Measurements from ENCODE around the gene GSDMA. TPM values are rescaled to one million over a fixed set of nuclear protein-coding genes. Genes with fewer than 3 reads are reported as not detected.

The GSDMA gene
- total and polyA plus RNA-seq, 10 of the 15 experiments (the other 5 are each of a cell fraction or from before 2014, with no cell fraction given), result 0.04 to 0.11 TPM; not detected in 8

- SMC1A ChIA-PET (ENCODE audit: uncharacterized antibody, unreplicated experiment), result interaction anchor here (1.0 to 5.7 kb wide), 6 partner anchors 11 to 151 kb away, joined by 3 to 46 read pairs (median 6); no protein-coding TSS in a partner anchor
- Histone ChIP-seq H3K36me3 (ENCODE audit: control insufficient read depth in 2 of 2, insufficient read depth in 2 of 2, low read length in 1 of 2) (peaks cover 8 to 13% of the 10 kb centered on the region in 2 experiments; a peak in 3 of 4 replicates), H3K9me3 (replicated peaks; ENCODE audit: control insufficient read depth, insufficient read depth, low read length) (no peaks in the 10 kb centered on the region), H2AFZ (ENCODE audit: control insufficient read depth, low read depth, low read length) (no peak overlapping the region), H3K27me3 (replicated peaks in 1 of 2; ENCODE audit: control insufficient read depth in 2 of 2, insufficient read depth in 2 of 2, low read length in 1 of 2) (no peaks in the 10 kb centered on the region), H3K79me2 (ENCODE audit: control insufficient read depth, insufficient read depth, low read length) (peaks cover 56% of the 10 kb centered on the region), H3K4me1 (ENCODE audit: control insufficient read depth, insufficient read depth, low read length) (peaks cover 29% of the 10 kb centered on the region), H3K9ac (ENCODE audit: control insufficient read depth, insufficient read depth, low read length) (peak overlapping the region; percentile 83), H4K20me1 (ENCODE audit: control insufficient read depth, insufficient read depth) (no peaks in the 10 kb centered on the region), H3K27ac (ENCODE audit: control insufficient read depth, insufficient read depth) (peak overlapping the region; percentile 82), H3K4me2 (ENCODE audit: control insufficient read depth, insufficient read depth) (peak overlapping the region; percentile 89), H3K4me3 (peak overlapping the region; percentile 87)
- TSS peak; percentile 51 for BruUV-seq (replicated peaks)
- TF ChIP-seq HDAC6 (IDR thresholded peaks at IDR 0.05; ENCODE audit: unreplicated experiment) (no peak), NR2C1 (IDR thresholded peaks at IDR 0.05) (peak; percentile 91), POLR2A (IDR thresholded peaks at IDR 0.05; ENCODE audit: low read depth, low read length) (peak; percentile 55; the same call in 1 of the 2 replicates), CHD2 (IDR thresholded peaks at IDR 0.05; ENCODE audit: borderline replicate concordance, low read depth, low read length) (0 out of 2 replicates have a peak, but pooled peaks have one; percentile 9), RB1 (IDR thresholded peaks at IDR 0.05; ENCODE audit: borderline replicate concordance) (no peak), TAF1 (IDR thresholded peaks at IDR 0.05; ENCODE audit: borderline replicate concordance, low read depth, low read length) (peak; percentile 49; the same call in 1 of the 2 replicates), POLR2AphosphoS5 (IDR thresholded peaks at IDR 0.05; ENCODE audit: low read length) (peak; percentile 74; the same call in 1 of the 2 replicates), NR2F1 (conservative IDR thresholded peaks at IDR 0.05) (peak; percentile 90), CBFB (IDR thresholded peaks at IDR 0.05; ENCODE audit: low read depth) (no peak), CREB1 (IDR thresholded peaks at IDR 0.05; ENCODE audit: low read depth) (0 out of 2 replicates have a peak, but pooled peaks have one; percentile 5), RUNX3 (IDR thresholded peaks at IDR 0.05; ENCODE audit: low read length) (peak; percentile 66)
- in situ Hi-C loops (cut with MboI) (no loop called here), intact Hi-C loops (cut with micrococcal nuclease; ENCODE audit: unreplicated experiment) (loop anchor here (2.0 to 5.0 kb wide), 3 partner anchors 32 to 169 kb away; partner anchors contain the start of gene PSMD3)
- CTCF ChIA-PET, result interaction anchor here (0.6 to 2.2 kb wide), 8 partner anchors 11 to 81 kb away, joined by 3 to 12 read pairs (median 4); partner anchors contain the start of gene PSMD3
- 1% methylated on average over 14 of the region's 15 CpGs for WGBS (ENCODE audit: insufficient coverage, insufficient replicate concordance, low lambda C conversion rate, missing lambda C conversion rate)
- POLR2A ChIA-PET, result interaction anchor here (0.6 to 6.4 kb wide), 12 partner anchors 9 to 371 kb away, joined by 3 to 64 read pairs (median 4); no protein-coding TSS in a partner anchor
- ATAC-seq, result peak; percentile 72
- no peak for FAIRE-seq
- RAD21 ChIA-PET (ENCODE audit: unreplicated experiment), result interaction anchor here (0.9 to 4.2 kb wide), 9 partner anchors 11 to 171 kb away, joined by 3 to 35 read pairs (median 4); partner anchors contain the start of gene PSMD3
- no peak for DNase-seq (ENCODE audit: low read depth, low spot score)
These were observed 36.2 kb upstream of the GSDMA start for GRCh38 chr17:39926588-39927100.

Measured in GM12878 (cell line).